ENCODE measurements around the gene STPG3.

DNA sequence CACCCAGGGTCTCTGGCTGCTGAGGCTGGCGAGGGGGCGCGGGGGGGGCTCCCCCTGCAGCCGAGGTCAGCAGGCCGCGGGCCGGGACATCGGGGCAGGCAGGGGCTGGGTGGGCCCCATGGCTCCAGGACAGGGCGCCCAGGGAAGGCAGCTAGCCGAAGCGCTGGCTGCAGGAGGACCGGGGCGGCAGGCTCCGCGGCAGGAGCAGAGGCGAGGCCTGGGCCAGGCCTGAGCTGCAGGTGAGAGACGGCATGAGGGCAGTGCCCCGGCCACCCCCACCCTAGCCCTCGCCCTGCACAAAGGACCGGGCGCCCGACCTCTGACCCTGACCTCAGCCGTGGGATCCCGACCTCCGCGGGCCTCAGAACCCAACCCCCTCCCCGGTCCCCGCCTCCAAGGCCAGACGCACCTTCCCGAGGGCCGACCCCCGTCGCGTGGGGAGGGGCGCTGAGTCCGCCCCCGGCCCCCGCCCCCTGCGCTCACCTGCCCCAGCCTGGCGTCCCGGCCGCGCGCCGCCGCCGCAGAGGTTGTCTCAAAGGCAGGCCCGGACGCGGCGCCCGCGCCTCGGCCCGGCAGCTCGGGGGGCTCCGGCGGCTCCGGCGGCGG lies 29.5 kb upstream of the STPG3 start:
- TF ChIP-seq, protein P1, sequence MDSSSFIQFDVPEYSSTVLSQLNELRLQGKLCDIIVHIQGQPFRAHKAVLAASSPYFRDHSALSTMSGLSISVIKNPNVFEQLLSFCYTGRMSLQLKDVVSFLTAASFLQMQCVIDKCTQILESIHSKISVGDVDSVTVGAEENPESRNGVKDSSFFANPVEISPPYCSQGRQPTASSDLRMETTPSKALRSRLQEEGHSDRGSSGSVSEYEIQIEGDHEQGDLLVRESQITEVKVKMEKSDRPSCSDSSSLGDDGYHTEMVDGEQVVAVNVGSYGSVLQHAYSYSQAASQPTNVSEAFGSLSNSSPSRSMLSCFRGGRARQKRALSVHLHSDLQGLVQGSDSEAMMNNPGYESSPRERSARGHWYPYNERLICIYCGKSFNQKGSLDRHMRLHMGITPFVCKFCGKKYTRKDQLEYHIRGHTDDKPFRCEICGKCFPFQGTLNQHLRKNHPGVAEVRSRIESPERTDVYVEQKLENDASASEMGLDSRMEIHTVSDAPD (CRISPR knock-in tag; IDR thresholded peaks at IDR 0.05), result no peak
- TF ChIP-seq RFX5 (IDR thresholded peaks at IDR 0.05; ENCODE audit: low read depth, low read length) (no peak), ZNF644 (CRISPR knock-in tag; IDR thresholded peaks at IDR 0.05; ENCODE audit: low read depth) (no peak), SNAPC2 (CRISPR knock-in tag; IDR thresholded peaks at IDR 0.05) (no peak), PPARG (CRISPR knock-in tag; conservative IDR thresholded peaks at IDR 0.05) (no peak), RAD21 (CRISPR knock-in tag; IDR thresholded peaks at IDR 0.05) (no peak)
- TF ChIP-seq, protein P2, sequence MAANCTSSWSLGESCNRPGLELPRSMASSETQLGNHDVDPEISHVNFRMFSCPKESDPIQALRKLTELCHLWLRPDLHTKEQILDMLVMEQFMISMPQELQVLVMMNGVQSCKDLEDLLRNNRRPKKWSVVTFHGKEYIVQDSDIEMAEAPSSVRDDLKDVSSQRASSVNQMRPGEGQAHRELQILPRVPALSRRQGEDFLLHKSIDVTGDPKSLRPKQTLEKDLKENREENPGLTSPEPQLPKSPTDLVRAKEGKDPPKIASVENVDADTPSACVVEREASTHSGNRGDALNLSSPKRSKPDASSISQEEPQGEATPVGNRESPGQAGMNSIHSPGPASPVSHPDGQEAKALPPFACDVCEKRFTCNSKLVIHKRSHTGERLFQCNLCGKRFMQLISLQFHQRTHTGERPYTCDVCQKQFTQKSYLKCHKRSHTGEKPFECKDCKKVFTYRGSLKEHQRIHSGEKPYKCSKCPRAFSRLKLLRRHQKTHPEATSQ (CRISPR knock-in tag; IDR thresholded peaks at IDR 0.05; ENCODE audit: borderline replicate concordance), result no peak

Data from HepG2 (cell line).